CD4-positive, alpha-beta T cell treated with Interleukin-12 subunit alpha and Interleukin-12 subunit beta, for 1 hour (primary cell): Measurements from ENCODE around the gene RPL18.

Experiments
- DNase-seq: peaks from one replicate; pipeline ENCODE4 v3.0.0-alpha.2; 2020

The RPL18 gene

GRCh38 chr19:48629297-48629598 lies 10.3 kb upstream of the RPL18 start:
- no peak for DNase-seq

- no peak for DNase-seq
Observed at GRCh38 chr19:48628486-48629296, 9.7 kb upstream of the RPL18 start.

- DNase-seq, result no peak
Observed at GRCh38 chr19:48627865-48628314, 8.9 kb upstream of the RPL18 start.

GRCh38 chr19:48627201-48627864 lies 8.4 kb upstream of the RPL18 start:
- DNase-seq, result no peak

GRCh38 chr19:48625891-48626327 lies 6.9 kb upstream of the RPL18 start:
- DNase-seq, result no peak

GRCh38 chr19:48624791-48625723 lies 6.1 kb upstream of the RPL18 start:
- DNase-seq, result no peak

- DNase-seq, result peak; percentile 98
Observed at GRCh38 chr19:48624067-48624594, 5.2 kb upstream of the RPL18 start.

- no peak for DNase-seq
Observed at GRCh38 chr19:48623556-48624066, 4.6 kb upstream of the RPL18 start.

- no peak for DNase-seq
Observed at GRCh38 chr19:48619692-48620585, 961 bp upstream of the RPL18 start.

GRCh38 chr19:48618278-48618915 lies 581 bp downstream of the RPL18 start:
- no peak for DNase-seq

GRCh38 chr19:48617146-48617937 lies 1.6 kb downstream of the RPL18 start:
- no peak for DNase-seq

- DNase-seq, result no peak
Observed at GRCh38 chr19:48616491-48617056, 2.4 kb downstream of the RPL18 start.

GRCh38 chr19:48616041-48616436 lies 2.9 kb downstream of the RPL18 start:
- no peak for DNase-seq

GRCh38 chr19:48615231-48616040 lies 3.5 kb downstream of the RPL18 start:
- no peak for DNase-seq

GRCh38 chr19:48614436-48615230 lies 4.3 kb downstream of the RPL18 start, which contains the start of gene FAM83E:
FAM83E (minus strand) TSS chr19:48615076; CDS start chr19:48613372, 1,704 bp downstream.
- no peak for DNase-seq

GRCh38 chr19:48613852-48614435 lies 5.0 kb downstream of the RPL18 start:
- DNase-seq, result no peak

- DNase-seq, result no peak
Observed at GRCh38 chr19:48613024-48613851, 5.7 kb downstream of the RPL18 start.
